ENCODE measurements around the gene TSPAN31.

The TSPAN31 gene

GRCh38 chr12:57754411-57755193 is 9.8 kb downstream of the TSPAN31 start, which contains the start of gene MARCHF9 (continued):
- peak; percentile 45; the same call in 1 of the 2 replicates for TF ChIP-seq ZNF692 (tag by site-specific recombination; IDR thresholded peaks at IDR 0.05)
- TF ChIP-seq ZFHX2 (tag by site-specific recombination; conservative IDR thresholded peaks at IDR 0.05) = peak; percentile 74
- peak; percentile 92 for TF ChIP-seq ZEB2 (tag by site-specific recombination; IDR thresholded peaks at IDR 0.05)
- peak; percentile 36; the same call in 1 of the 2 replicates for TF ChIP-seq FEZF1 (tag by site-specific recombination; IDR thresholded peaks at IDR 0.05)
- TF ChIP-seq ZNF621 (tag by site-specific recombination; IDR thresholded peaks at IDR 0.05) = no peak
- TF ChIP-seq ZNF132 (tag by site-specific recombination; IDR thresholded peaks at IDR 0.05; ENCODE audit: borderline replicate concordance) = no peak
- TF ChIP-seq ZNF843 (tag by site-specific recombination; IDR thresholded peaks at IDR 0.05) = peak; percentile 67; the same call in 1 of the 2 replicates
- no peak for TF ChIP-seq ZNF639 (tag by site-specific recombination; IDR thresholded peaks at IDR 0.05)
- TF ChIP-seq ZNF311 (tag by site-specific recombination; IDR thresholded peaks at IDR 0.05; ENCODE audit: borderline replicate concordance) = no peak
- TF ChIP-seq KLF7 (tag by site-specific recombination; IDR thresholded peaks at IDR 0.05; ENCODE audit: borderline replicate concordance) = peak; percentile 89; the same call in 1 of the 2 replicates
- no peak for TF ChIP-seq ZNF239 (tag by site-specific recombination; IDR thresholded peaks at IDR 0.05)
- peak; percentile 92 for TF ChIP-seq PRDM10 (tag by site-specific recombination; IDR thresholded peaks at IDR 0.05)
- TF ChIP-seq SCRT2 (tag by site-specific recombination; IDR thresholded peaks at IDR 0.05) = peak; percentile 87
- TF ChIP-seq ZNF549 (tag by site-specific recombination; IDR thresholded peaks at IDR 0.05) = no peak
- peak; percentile 88 for TF ChIP-seq KLF9 (tag by site-specific recombination; IDR thresholded peaks at IDR 0.05; ENCODE audit: low read depth)
- peak; percentile 44 for TF ChIP-seq ZNF335 (tag by site-specific recombination; conservative IDR thresholded peaks at IDR 0.05)
- no peak for TF ChIP-seq ZNF266 (tag by site-specific recombination; IDR thresholded peaks at IDR 0.05; ENCODE audit: low read depth)
- peak; percentile 89 for TF ChIP-seq ZNF2 (tag by site-specific recombination; IDR thresholded peaks at IDR 0.05)
- TF ChIP-seq SP2 (tag by site-specific recombination; IDR thresholded peaks at IDR 0.05) = peak; percentile 91
- peak; percentile 69 for TF ChIP-seq ZBTB20 (tag by site-specific recombination; IDR thresholded peaks at IDR 0.05)
- TF ChIP-seq ZBTB7A (tag by site-specific recombination; IDR thresholded peaks at IDR 0.05; ENCODE audit: low read depth) = peak; percentile 79
- 0 out of 2 replicates have a peak, but pooled peaks have one; percentile 60 for TF ChIP-seq REPIN1 (tag by site-specific recombination; IDR thresholded peaks at IDR 0.05; ENCODE audit: low read depth)
- TF ChIP-seq YY1 (tag by site-specific recombination; IDR thresholded peaks at IDR 0.05) = no peak
- TF ChIP-seq ZNF366 (tag by site-specific recombination; conservative IDR thresholded peaks at IDR 0.05) = peak; percentile 98
- peak; percentile 89 for TF ChIP-seq ZNF398 (tag by site-specific recombination; IDR thresholded peaks at IDR 0.05)
- TF ChIP-seq GLI4 (tag by site-specific recombination; IDR thresholded peaks at IDR 0.05) = no peak
- peak; percentile 11; the same call in 1 of the 2 replicates for TF ChIP-seq ZBTB21 (tag by site-specific recombination; IDR thresholded peaks at IDR 0.05)
- TF ChIP-seq ZBTB17 (tag by site-specific recombination; IDR thresholded peaks at IDR 0.05) = peak; percentile 98
- no peak for TF ChIP-seq ZNF324 (tag by site-specific recombination; IDR thresholded peaks at IDR 0.05)
- TF ChIP-seq ZNF610 (tag by site-specific recombination; IDR thresholded peaks at IDR 0.05; ENCODE audit: borderline replicate concordance) = no peak
- TF ChIP-seq ZNF580 (tag by site-specific recombination; IDR thresholded peaks at IDR 0.05) = 0 out of 2 replicates have a peak, but pooled peaks have one; percentile 58
